Measurements from ENCODE around the gene SFTA2. TPM values are rescaled to one million over a fixed set of nuclear protein-coding genes. Genes with fewer than 3 reads are reported as not detected.
"Not testable (repeated sequence)": the region's sequence is repeated elsewhere in the genome, so short reads cannot be mapped to it uniquely, and the experiment has no call there.

The SFTA2 gene
- total RNA-seq, 1 donor from 2014 or later, result not detected

GRCh38 chr6:30908700-30909099, 23.3 kb downstream of the SFTA2 start:
- no peaks in the 10 kb centered on the region for H3K27me3 Mint-ChIP-seq (ENCODE audit: low read depth)
- H3K9me3 Mint-ChIP-seq, result no peaks in the 10 kb centered on the region
- H3K27ac Mint-ChIP-seq, result peak overlapping the region; percentile 91
- TF ChIP-seq CTCF (IDR thresholded peaks at IDR 0.05; ENCODE audit: unreplicated experiment), result no peak
- peaks cover 11% of the 10 kb centered on the region for H3K4me1 Mint-ChIP-seq
- DNase-seq (ENCODE audit: low spot score in 2 of 2, unreplicated experiment in 2 of 2), result no peak
- H3K36me3 Mint-ChIP-seq, result peaks cover 11% of the 10 kb centered on the region
- H3K4me3 Mint-ChIP-seq, result peak overlapping the region; percentile 96

- peaks cover 11% of the 10 kb centered on the region for H3K4me1 Mint-ChIP-seq
- H3K36me3 Mint-ChIP-seq, result peaks cover 11% of the 10 kb centered on the region
- H3K27ac Mint-ChIP-seq, result peak within 1 kb of the TSS; percentile 91
- H3K9me3 Mint-ChIP-seq, result no peaks in the 10 kb centered on the region
- no peaks in the 10 kb centered on the region for H3K27me3 Mint-ChIP-seq (ENCODE audit: low read depth)
- TF ChIP-seq CTCF (IDR thresholded peaks at IDR 0.05; ENCODE audit: unreplicated experiment), result no peak
- peak; percentile 81 to 90 for DNase-seq (ENCODE audit: low spot score in 2 of 2, unreplicated experiment in 2 of 2)
- peak within 1 kb of the TSS; percentile 96 for H3K4me3 Mint-ChIP-seq
Measured at GRCh38 chr6:30907758-30908591, 24.0 kb downstream of the SFTA2 start, which contains the start of gene GTF2H4. TSS of gene GTF2H4 (plus strand) at chr6:30908207.

DNA sequence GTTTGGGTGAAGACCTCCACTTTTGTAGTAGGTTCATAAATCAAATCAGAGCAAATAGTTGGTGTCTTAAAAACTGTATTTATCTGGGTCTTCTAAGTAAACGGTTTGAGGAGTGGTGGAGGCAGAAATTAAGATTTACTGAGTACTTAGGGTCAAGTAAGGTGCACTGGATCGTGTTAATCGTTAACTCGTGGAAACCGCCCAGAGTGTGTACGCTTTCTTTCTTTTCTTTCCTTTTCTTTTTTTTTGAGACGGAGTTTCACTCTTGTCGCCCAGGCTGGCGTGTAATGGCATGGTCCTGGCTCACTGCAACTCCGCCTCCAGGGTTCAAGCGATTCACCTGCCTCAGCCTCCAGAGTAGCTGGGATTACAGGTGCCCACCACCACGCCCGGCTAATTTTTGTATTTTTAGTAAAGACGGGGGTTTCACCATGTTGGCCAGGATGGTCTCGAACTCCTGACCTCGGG, 24.6 kb downstream of the SFTA2 start:
- not testable (repeated sequence) for H3K9me3 Mint-ChIP-seq; DNase-seq (ENCODE audit: low spot score in 2 of 2, unreplicated experiment in 2 of 2); H3K27ac Mint-ChIP-seq; H3K27me3 Mint-ChIP-seq (ENCODE audit: low read depth)
- H3K4me1 Mint-ChIP-seq, result peaks cover 11% of the 10 kb centered on the region
- peaks cover 11% of the 10 kb centered on the region for H3K36me3 Mint-ChIP-seq
- H3K4me3 Mint-ChIP-seq, result peak overlapping the region; percentile 96

DNA sequence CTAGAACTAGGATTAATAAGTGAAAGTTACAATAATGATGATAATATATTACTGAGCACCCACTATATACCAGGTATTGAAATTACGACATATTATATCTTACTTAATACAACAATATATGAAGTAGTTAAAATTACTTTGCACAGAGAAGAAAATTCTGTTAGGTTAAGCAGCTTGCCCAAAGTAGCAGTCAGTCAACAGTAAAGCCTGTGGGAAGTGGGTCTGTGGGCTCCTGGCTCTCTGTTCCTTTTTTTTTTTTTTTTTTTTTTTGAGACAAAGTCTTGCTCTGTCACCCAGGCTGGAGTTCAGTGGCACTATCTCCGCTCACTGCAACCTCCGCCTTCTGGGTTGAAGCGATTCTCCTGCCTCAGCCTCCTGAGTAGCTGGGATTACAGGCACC, 28.7 kb downstream of the SFTA2 start:
- peaks cover under 1% of the 10 kb centered on the region for H3K4me1 Mint-ChIP-seq
- no peak overlapping the region for H3K4me3 Mint-ChIP-seq
- no peaks in the 10 kb centered on the region for H3K27me3 Mint-ChIP-seq (ENCODE audit: low read depth)
- H3K27ac Mint-ChIP-seq, result no peak overlapping the region
- TF ChIP-seq CTCF (IDR thresholded peaks at IDR 0.05; ENCODE audit: unreplicated experiment), result no peak
- peaks cover 12% of the 10 kb centered on the region for H3K36me3 Mint-ChIP-seq
- H3K9me3 Mint-ChIP-seq, result no peaks in the 10 kb centered on the region
- DNase-seq (ENCODE audit: low spot score in 2 of 2, unreplicated experiment in 2 of 2), result no peak

GRCh38 chr6:30902709-30903108, 29.3 kb downstream of the SFTA2 start:
- H3K4me1 Mint-ChIP-seq, result no peaks in the 10 kb centered on the region

GRCh38 chr6:30902196-30902595, 29.8 kb downstream of the SFTA2 start:
- H3K27ac Mint-ChIP-seq; H3K27me3 Mint-ChIP-seq (ENCODE audit: low read depth); DNase-seq (ENCODE audit: low spot score in 2 of 2, unreplicated experiment in 2 of 2); H3K4me1 Mint-ChIP-seq; H3K4me3 Mint-ChIP-seq; H3K9me3 Mint-ChIP-seq: not testable (repeated sequence)
- H3K36me3 Mint-ChIP-seq, result peaks cover 12% of the 10 kb centered on the region

More at GRCh38 chr6:30902709-30903108, 29.3 kb downstream of the SFTA2 start:
- H3K27me3 Mint-ChIP-seq (ENCODE audit: low read depth), result no peaks in the 10 kb centered on the region
- no peak for DNase-seq (ENCODE audit: low spot score in 2 of 2, unreplicated experiment in 2 of 2)
- peaks cover 12% of the 10 kb centered on the region for H3K36me3 Mint-ChIP-seq
- H3K9me3 Mint-ChIP-seq, result no peaks in the 10 kb centered on the region
- H3K4me3 Mint-ChIP-seq, result no peak overlapping the region
- TF ChIP-seq CTCF (IDR thresholded peaks at IDR 0.05; ENCODE audit: unreplicated experiment), result no peak
- H3K27ac Mint-ChIP-seq, result no peak overlapping the region

All from mesothelial cell of epicardium (in vitro differentiated cells).